Central memory CD8-positive, alpha-beta T cell (primary cell): ENCODE results near the gene GSTA1.
A peak's percentile ranks its signal among the peaks of the same experiment; 100 is the strongest.
"Not testable (repeated sequence)": the region's sequence is repeated elsewhere in the genome, so short reads cannot be mapped to it uniquely, and the experiment has no call there.

Experiments
- ATAC-seq: fragments of 150-1000 bp; cut with Tn5 transposase; replicated peaks from 2 replicates; pipeline ENCODE4 v1.10.0; 2022; ENCODE audit warnings: mild to moderate bottlenecking, moderate FRiP score, moderate number of reproducible peaks; ENCODE audit not compliant: poor library complexity, severe bottlenecking; ENCODE audit errors: extremely low read depth
- DNase-seq, 2 donors: peaks; one replicate each; pipeline ENCODE4 v3.0.0; 2021; ENCODE audit warnings: low spot score in 2 of 2
- H3K27ac Mint-ChIP-seq: one replicate; pipeline ENCODE4 v1.8.0; 2022; ENCODE audit warnings: low read depth, mild to moderate bottlenecking, moderate library complexity, mixed read lengths
- H3K27me3 Mint-ChIP-seq: one replicate; pipeline ENCODE4 v1.8.0; 2022; ENCODE audit warnings: mixed read lengths
- H3K36me3 Mint-ChIP-seq: one replicate; pipeline ENCODE4 v1.8.0; 2022; ENCODE audit warnings: mild to moderate bottlenecking, moderate library complexity, mixed read lengths; ENCODE audit not compliant: insufficient read depth
- H3K4me1 Mint-ChIP-seq: one replicate; pipeline ENCODE4 v1.8.0; 2022; ENCODE audit warnings: mixed read lengths
- H3K4me3 Mint-ChIP-seq: one replicate; pipeline ENCODE4 v1.8.0; 2022; ENCODE audit warnings: mild to moderate bottlenecking, moderate library complexity, mixed read lengths
- H3K9me3 Mint-ChIP-seq: one replicate; pipeline ENCODE4 v1.8.0; 2022; ENCODE audit warnings: mixed read lengths

The GSTA1 gene

GRCh38 chr6:52803668-52804255 lies at the start of gene GSTA1:
GSTA1 (minus strand) TSS chr6:52803816; CDS start chr6:52799267, 4,549 bp downstream.
- not testable (repeated sequence) for H3K36me3 Mint-ChIP-seq, H3K27ac Mint-ChIP-seq, ATAC-seq, H3K4me1 Mint-ChIP-seq, H3K4me3 Mint-ChIP-seq, DNase-seq, H3K9me3 Mint-ChIP-seq
- H3K27me3 Mint-ChIP-seq, result peaks cover 75% of the 10 kb centered on the region

- Mint-ChIP-seq H3K36me3 (no peaks in the 10 kb centered on the region), H3K27ac (no peak overlapping the region), H3K4me1 (no peaks in the 10 kb centered on the region), H3K27me3 (peaks cover 34% of the 10 kb centered on the region), H3K9me3 (no peaks in the 10 kb centered on the region), H3K4me3 (no peak overlapping the region)
- DNase-seq (no peak), ATAC-seq (no peak)
Measured at GRCh38 chr6:52849137-52849536, 45.5 kb upstream of the GSTA1 start.

- Mint-ChIP-seq H3K27ac (no peak overlapping the region), H3K9me3 (no peaks in the 10 kb centered on the region), H3K36me3 (no peaks in the 10 kb centered on the region), H3K4me1 (no peaks in the 10 kb centered on the region), H3K4me3 (no peak overlapping the region), H3K27me3 (peaks cover 16% of the 10 kb centered on the region)
- ATAC-seq (no peak), DNase-seq (no peak)
Measured at GRCh38 chr6:52846002-52846401, 42.4 kb upstream of the GSTA1 start.

GRCh38 chr6:52843605-52844004 lies 40.0 kb upstream of the GSTA1 start:
- H3K27ac Mint-ChIP-seq, result no peak overlapping the region
- H3K9me3 Mint-ChIP-seq, result no peaks in the 10 kb centered on the region
- H3K4me3 Mint-ChIP-seq, result no peak overlapping the region
- no peak for DNase-seq
- peaks cover 29% of the 10 kb centered on the region for H3K27me3 Mint-ChIP-seq
- no peak for ATAC-seq
- no peaks in the 10 kb centered on the region for H3K4me1 Mint-ChIP-seq
- no peaks in the 10 kb centered on the region for H3K36me3 Mint-ChIP-seq

- ATAC-seq (no peak), DNase-seq (no peak)
- H3K27me3 Mint-ChIP-seq, result peaks cover 56% of the 10 kb centered on the region
- H3K9me3 Mint-ChIP-seq, result no peaks in the 10 kb centered on the region
- no peak within 1 kb of the TSS for H3K27ac Mint-ChIP-seq
- no peaks in the 10 kb centered on the region for H3K36me3 Mint-ChIP-seq
- no peaks in the 10 kb centered on the region for H3K4me1 Mint-ChIP-seq
- H3K4me3 Mint-ChIP-seq, result no peak within 1 kb of the TSS
Measured at GRCh38 chr6:52840763-52841585, 37.4 kb upstream of the GSTA1 start, which contains the start of gene GSTA5. GSTA5 (minus strand) TSS chr6:52840813.

- Mint-ChIP-seq H3K4me1 (no peaks in the 10 kb centered on the region), H3K27ac (no peak overlapping the region), H3K36me3 (no peaks in the 10 kb centered on the region), H3K27me3 (peaks cover 60% of the 10 kb centered on the region), H3K9me3 (no peaks in the 10 kb centered on the region), H3K4me3 (no peak overlapping the region)
- DNase-seq, result peak; percentile 20 to 27
- no peak for ATAC-seq
Measured at GRCh38 chr6:52839124-52840055, 35.8 kb upstream of the GSTA1 start.

GRCh38 chr6:52834481-52834880 lies 30.9 kb upstream of the GSTA1 start:
- DNase-seq (no peak), ATAC-seq (no peak)
- Mint-ChIP-seq H3K27ac (no peak overlapping the region), H3K4me1 (no peaks in the 10 kb centered on the region), H3K9me3 (no peaks in the 10 kb centered on the region), H3K27me3 (peaks cover 72% of the 10 kb centered on the region), H3K4me3 (no peak overlapping the region), H3K36me3 (peaks cover 1% of the 10 kb centered on the region)

GRCh38 chr6:52830869-52831268 lies 27.3 kb upstream of the GSTA1 start:
- peaks cover 45% of the 10 kb centered on the region for H3K27me3 Mint-ChIP-seq
- H3K9me3 Mint-ChIP-seq, DNase-seq, H3K4me3 Mint-ChIP-seq, H3K4me1 Mint-ChIP-seq, H3K36me3 Mint-ChIP-seq, H3K27ac Mint-ChIP-seq, ATAC-seq: not testable (repeated sequence)

- Mint-ChIP-seq H3K36me3 (peaks cover 1% of the 10 kb centered on the region), H3K9me3 (no peaks in the 10 kb centered on the region), H3K4me1 (no peaks in the 10 kb centered on the region), H3K27ac (no peak overlapping the region), H3K27me3 (peaks cover 32% of the 10 kb centered on the region), H3K4me3 (no peak overlapping the region)
- ATAC-seq (no peak), DNase-seq (no peak)
Measured at GRCh38 chr6:52829046-52829817, 25.6 kb upstream of the GSTA1 start.

GRCh38 chr6:52828621-52829020 lies 25.0 kb upstream of the GSTA1 start:
- not testable (repeated sequence) for H3K4me1 Mint-ChIP-seq, H3K9me3 Mint-ChIP-seq, H3K4me3 Mint-ChIP-seq, DNase-seq, H3K36me3 Mint-ChIP-seq, H3K27ac Mint-ChIP-seq, ATAC-seq
- peaks cover 30% of the 10 kb centered on the region for H3K27me3 Mint-ChIP-seq

- not testable (repeated sequence) for H3K9me3 Mint-ChIP-seq, ATAC-seq, H3K4me3 Mint-ChIP-seq, H3K36me3 Mint-ChIP-seq, H3K4me1 Mint-ChIP-seq, H3K27ac Mint-ChIP-seq, DNase-seq
- peaks cover 21% of the 10 kb centered on the region for H3K27me3 Mint-ChIP-seq
Measured at GRCh38 chr6:52827073-52827783, 23.6 kb upstream of the GSTA1 start.
